SK-N-SH treated with all-trans-retinoic acid at 6 μM for 48 hours (cell line): Measurements from ENCODE around the gene CCDC85C.

Experiments used
- ATAC-seq: fragments of 200-7000 bp; cut with Tn5 transposase; 3 replicates; pipeline ENCODE4 v1.9.1; 2020; ENCODE audit warnings: mild to moderate bottlenecking, moderate library complexity
- ARNTL ChIP-seq: fragments of 450-650 bp; formaldehyde crosslinking; IDR thresholded peaks from 2 replicates; pipeline ENCODE4 v1.5.0; 2020; ENCODE audit warnings: low read depth, mild to moderate bottlenecking, moderate library complexity, borderline replicate concordance
- CSDC2 ChIP-seq: fragments of 250-450 bp; sonication (Bioruptor Pico); IDR thresholded peaks from 2 replicates; pipeline ENCODE4 v1.5.0; 2020; ENCODE audit warnings: mild to moderate bottlenecking, moderate library complexity
- OSR1 ChIP-seq: fragments of 250-450 bp; sonication (Bioruptor Pico); IDR thresholded peaks from 2 replicates; pipeline ENCODE4 v1.8.0; 2022; ENCODE audit warnings: moderate library complexity, mild to moderate bottlenecking, inconsistent platforms
- PATZ1 ChIP-seq: fragments of 250-450 bp; sonication (Bioruptor Pico); IDR thresholded peaks from 2 replicates; pipeline ENCODE4 v1.8.0; 2020; ENCODE audit warnings: mild to moderate bottlenecking, moderate library complexity, borderline replicate concordance
- POU6F1 ChIP-seq: fragments of 250-450 bp; sonication (Bioruptor Pico); IDR thresholded peaks from 2 replicates; pipeline ENCODE4 v1.8.0; 2021; ENCODE audit warnings: low read depth, mild to moderate bottlenecking, moderate library complexity, borderline replicate concordance
- PPARA ChIP-seq: fragments of 250-450 bp; sonication (Bioruptor Pico); IDR thresholded peaks from 2 replicates; pipeline ENCODE4 v1.5.0; 2020; ENCODE audit warnings: mild to moderate bottlenecking, borderline replicate concordance
- RARB ChIP-seq: fragments of 250-450 bp; sonication (Bioruptor Pico); IDR thresholded peaks from 2 replicates; pipeline ENCODE4 v1.8.0; 2021; ENCODE audit warnings: mild to moderate bottlenecking, moderate library complexity
- SNAI2 ChIP-seq: fragments of 250-450 bp; sonication (Bioruptor Pico); IDR thresholded peaks from 2 replicates; pipeline ENCODE4 v1.5.0; 2020; ENCODE audit warnings: mild to moderate bottlenecking, moderate library complexity
- TCF4 ChIP-seq: fragments of 250-450 bp; sonication (Bioruptor Pico); IDR thresholded peaks from 2 replicates; pipeline ENCODE4 v1.8.0; 2021; ENCODE audit warnings: mild to moderate bottlenecking, moderate library complexity, borderline replicate concordance
- ZC3H10 ChIP-seq: fragments of 250-450 bp; sonication (Bioruptor Pico); IDR thresholded peaks from 2 replicates; pipeline ENCODE4 v1.5.1; 2021; ENCODE audit warnings: mild to moderate bottlenecking, moderate library complexity
- ZFP30 ChIP-seq: fragments of 450-650 bp; formaldehyde crosslinking; IDR thresholded peaks from 2 replicates; pipeline ENCODE4 v1.5.0; 2022; ENCODE audit warnings: mild to moderate bottlenecking, moderate library complexity
- ZNF565 ChIP-seq: fragments of 450-650 bp; formaldehyde crosslinking; conservative IDR thresholded peaks from 2 replicates; pipeline ENCODE4 v1.5.0; 2020; ENCODE audit warnings: low read depth, mild to moderate bottlenecking, moderate library complexity
- ZNF70 ChIP-seq: fragments of 450-650 bp; formaldehyde crosslinking; IDR thresholded peaks from 2 replicates; pipeline ENCODE4 v1.5.0; 2020; ENCODE audit warnings: mild to moderate bottlenecking, moderate library complexity
- ZNF8 ChIP-seq: fragments of 450-650 bp; formaldehyde crosslinking; IDR thresholded peaks from 2 replicates; pipeline ENCODE4 v1.5.0; 2020; ENCODE audit warnings: mild to moderate bottlenecking, moderate library complexity
- TF ChIP-seq, protein P1 (sequence below): fragments of 250-450 bp; sonication (Bioruptor Pico); IDR thresholded peaks from 2 replicates; pipeline ENCODE4 v1.5.0; 2020; ENCODE audit warnings: mild to moderate bottlenecking, moderate library complexity
- TF ChIP-seq, protein P2 (sequence below): fragments of 250-450 bp; sonication (Bioruptor Pico); IDR thresholded peaks from 2 replicates; pipeline ENCODE4 v1.5.1; 2021; ENCODE audit warnings: mild to moderate bottlenecking, moderate library complexity

The CCDC85C gene

GRCh38 chr14:99552572-99553216 lies 51.3 kb downstream of the CCDC85C start:
- no peak for ATAC-seq
- TF ChIP-seq ZNF565 (CRISPR knock-in tag) (no peak), ARNTL (CRISPR knock-in tag) (no peak), ZNF70 (CRISPR knock-in tag) (no peak)
- TF ChIP-seq, protein P1, sequence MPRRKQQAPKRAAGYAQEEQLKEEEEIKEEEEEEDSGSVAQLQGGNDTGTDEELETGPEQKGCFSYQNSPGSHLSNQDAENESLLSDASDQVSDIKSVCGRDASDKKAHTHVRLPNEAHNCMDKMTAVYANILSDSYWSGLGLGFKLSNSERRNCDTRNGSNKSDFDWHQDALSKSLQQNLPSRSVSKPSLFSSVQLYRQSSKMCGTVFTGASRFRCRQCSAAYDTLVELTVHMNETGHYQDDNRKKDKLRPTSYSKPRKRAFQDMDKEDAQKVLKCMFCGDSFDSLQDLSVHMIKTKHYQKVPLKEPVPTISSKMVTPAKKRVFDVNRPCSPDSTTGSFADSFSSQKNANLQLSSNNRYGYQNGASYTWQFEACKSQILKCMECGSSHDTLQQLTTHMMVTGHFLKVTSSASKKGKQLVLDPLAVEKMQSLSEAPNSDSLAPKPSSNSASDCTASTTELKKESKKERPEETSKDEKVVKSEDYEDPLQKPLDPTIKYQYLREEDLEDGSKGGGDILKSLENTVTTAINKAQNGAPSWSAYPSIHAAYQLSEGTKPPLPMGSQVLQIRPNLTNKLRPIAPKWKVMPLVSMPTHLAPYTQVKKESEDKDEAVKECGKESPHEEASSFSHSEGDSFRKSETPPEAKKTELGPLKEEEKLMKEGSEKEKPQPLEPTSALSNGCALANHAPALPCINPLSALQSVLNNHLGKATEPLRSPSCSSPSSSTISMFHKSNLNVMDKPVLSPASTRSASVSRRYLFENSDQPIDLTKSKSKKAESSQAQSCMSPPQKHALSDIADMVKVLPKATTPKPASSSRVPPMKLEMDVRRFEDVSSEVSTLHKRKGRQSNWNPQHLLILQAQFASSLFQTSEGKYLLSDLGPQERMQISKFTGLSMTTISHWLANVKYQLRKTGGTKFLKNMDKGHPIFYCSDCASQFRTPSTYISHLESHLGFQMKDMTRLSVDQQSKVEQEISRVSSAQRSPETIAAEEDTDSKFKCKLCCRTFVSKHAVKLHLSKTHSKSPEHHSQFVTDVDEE (CRISPR knock-in tag): no peak

GRCh38 chr14:99552021-99552553 lies 51.9 kb downstream of the CCDC85C start:
- no peak for ATAC-seq
- TF ChIP-seq RARB (CRISPR knock-in tag) (no peak), TCF4 (CRISPR knock-in tag) (no peak), CSDC2 (no peak), ZFP30 (CRISPR knock-in tag) (no peak), ZC3H10 (CRISPR knock-in tag) (no peak), ZNF8 (CRISPR knock-in tag) (no peak), PPARA (CRISPR knock-in tag) (no peak), POU6F1 (CRISPR knock-in tag) (no peak), ARNTL (CRISPR knock-in tag) (no peak), ZNF70 (CRISPR knock-in tag) (no peak), PATZ1 (CRISPR knock-in tag) (no peak), SNAI2 (CRISPR knock-in tag) (no peak), OSR1 (CRISPR knock-in tag) (no peak)
- TF ChIP-seq, protein P1 (CRISPR knock-in tag): no peak
- TF ChIP-seq, protein P2, sequence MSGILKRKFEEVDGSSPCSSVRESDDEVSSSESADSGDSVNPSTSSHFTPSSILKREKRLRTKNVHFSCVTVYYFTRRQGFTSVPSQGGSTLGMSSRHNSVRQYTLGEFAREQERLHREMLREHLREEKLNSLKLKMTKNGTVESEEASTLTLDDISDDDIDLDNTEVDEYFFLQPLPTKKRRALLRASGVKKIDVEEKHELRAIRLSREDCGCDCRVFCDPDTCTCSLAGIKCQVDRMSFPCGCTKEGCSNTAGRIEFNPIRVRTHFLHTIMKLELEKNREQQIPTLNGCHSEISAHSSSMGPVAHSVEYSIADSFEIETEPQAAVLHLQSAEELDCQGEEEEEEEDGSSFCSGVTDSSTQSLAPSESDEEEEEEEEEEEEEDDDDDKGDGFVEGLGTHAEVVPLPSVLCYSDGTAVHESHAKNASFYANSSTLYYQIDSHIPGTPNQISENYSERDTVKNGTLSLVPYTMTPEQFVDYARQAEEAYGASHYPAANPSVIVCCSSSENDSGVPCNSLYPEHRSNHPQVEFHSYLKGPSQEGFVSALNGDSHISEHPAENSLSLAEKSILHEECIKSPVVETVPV (CRISPR knock-in tag): no peak
- TF ChIP-seq, all 23 proteins: peak for 0
